IPS-20b (cell line): Measurements from ENCODE around the gene HDAC10.
A peak's percentile ranks its signal among the peaks of the same experiment; 100 is the strongest.
"Not testable (repeated sequence)": the region's sequence is repeated elsewhere in the genome, so short reads cannot be mapped to it uniquely, and the experiment has no call there.

ENCODE experiments used
- H3K27ac ChIP-seq: one replicate; pipeline ENCODE4 v1.5.1; 2013; ENCODE audit warnings: low read length
- H3K27me3 ChIP-seq: 2 replicates; pipeline ENCODE4 v1.6.1; 2013; ENCODE audit warnings: mild to moderate bottlenecking, low read length, inconsistent platforms; ENCODE audit not compliant: insufficient read depth
- H3K36me3 ChIP-seq: 2 replicates; pipeline ENCODE4 v1.6.1; 2013; ENCODE audit warnings: low read depth, mild to moderate bottlenecking, inconsistent platforms, low read length, moderate library complexity; ENCODE audit not compliant: insufficient read depth
- H3K4me1 ChIP-seq: 2 replicates; pipeline ENCODE4 v1.6.1; 2013; ENCODE audit warnings: mild to moderate bottlenecking, control low read depth, inconsistent platforms, low read length, moderate library complexity; ENCODE audit not compliant: insufficient read depth
- H3K4me3 ChIP-seq: 2 replicates; pipeline ENCODE4 v1.5.1; 2013; ENCODE audit warnings: mild to moderate bottlenecking, low read length, inconsistent platforms
- H3K9ac ChIP-seq: 2 replicates; pipeline ENCODE4 v1.6.1; 2013; ENCODE audit warnings: low read depth, mild to moderate bottlenecking, inconsistent platforms, low read length, moderate library complexity
- H3K9me3 ChIP-seq: 2 replicates; pipeline ENCODE4 v1.6.1; 2013; ENCODE audit warnings: mild to moderate bottlenecking, low read depth, low read length, inconsistent platforms; ENCODE audit not compliant: insufficient read depth

The HDAC10 gene

GRCh38 chr22:50274311-50274710 lies 23.2 kb upstream of the HDAC10 start:
- Histone ChIP-seq H3K4me1 (no peaks in the 10 kb centered on the region; the same call in 1 of the 2 replicates), H3K4me3 (no peak overlapping the region), H3K9ac (no peak overlapping the region)

GRCh38 chr22:50273781-50274180 lies 22.7 kb upstream of the HDAC10 start:
- not testable (repeated sequence) for H3K4me1 ChIP-seq, H3K27ac ChIP-seq

More at GRCh38 chr22:50274311-50274710, 23.2 kb upstream of the HDAC10 start:
- H3K27me3 ChIP-seq, result peaks cover 33% of the 10 kb centered on the region
- no peak overlapping the region for H3K27ac ChIP-seq
- H3K36me3 ChIP-seq, result peaks cover 38% of the 10 kb centered on the region
- H3K9me3 ChIP-seq, result peaks cover 9% of the 10 kb centered on the region

GRCh38 chr22:50273352-50273751 lies 22.3 kb upstream of the HDAC10 start:
- H3K9ac ChIP-seq, H3K9me3 ChIP-seq, H3K4me1 ChIP-seq, H3K27ac ChIP-seq, H3K4me3 ChIP-seq: not testable (repeated sequence)
- Histone ChIP-seq H3K27me3 (peaks cover 42% of the 10 kb centered on the region), H3K36me3 (peaks cover 30% of the 10 kb centered on the region)

More at GRCh38 chr22:50273781-50274180, 22.7 kb upstream of the HDAC10 start:
- not testable (repeated sequence) for H3K9ac ChIP-seq, H3K9me3 ChIP-seq, H3K4me3 ChIP-seq
- Histone ChIP-seq H3K36me3 (peaks cover 35% of the 10 kb centered on the region), H3K27me3 (peaks cover 38% of the 10 kb centered on the region)

- H3K4me3 ChIP-seq, result no peak overlapping the region
- no peak overlapping the region for H3K9ac ChIP-seq
- H3K9me3 ChIP-seq, result peaks cover 9% of the 10 kb centered on the region
- peaks cover 19% of the 10 kb centered on the region for H3K36me3 ChIP-seq
- no peaks in the 10 kb centered on the region; the same call in 1 of the 2 replicates for H3K4me1 ChIP-seq
- H3K27me3 ChIP-seq, result peaks cover 49% of the 10 kb centered on the region
- no peak overlapping the region for H3K27ac ChIP-seq
These were observed 21.2 kb upstream of the HDAC10 start for GRCh38 chr22:50272044-50272802.

GRCh38 chr22:50271519-50271970 lies 20.5 kb upstream of the HDAC10 start:
- no peak overlapping the region for H3K9ac ChIP-seq
- H3K36me3 ChIP-seq, result peaks cover 15% of the 10 kb centered on the region
- H3K4me1 ChIP-seq, result no peaks in the 10 kb centered on the region; the same call in 1 of the 2 replicates
- no peak overlapping the region for H3K27ac ChIP-seq
- peaks cover 54% of the 10 kb centered on the region for H3K27me3 ChIP-seq
- H3K4me3 ChIP-seq, result peak overlapping the region; percentile 43; the same call in 1 of the 2 replicates
- peaks cover 8% of the 10 kb centered on the region for H3K9me3 ChIP-seq

GRCh38 chr22:50270666-50271394 lies 19.8 kb upstream of the HDAC10 start:
- H3K9me3 ChIP-seq, result peaks cover under 1% of the 10 kb centered on the region; the same call in 1 of the 2 replicates

GRCh38 chr22:50269970-50270665 lies 19.1 kb upstream of the HDAC10 start, which contains the start of gene MAPK11:
MAPK11 (minus strand) TSS chr22:50270380; CDS start chr22:50270292, 88 bp downstream.
- Histone ChIP-seq H3K4me3 (peak within 1 kb of the TSS; percentile 43; the same call in 1 of the 2 replicates), H3K27me3 (peaks cover 58% of the 10 kb centered on the region), H3K4me1 (no peaks in the 10 kb centered on the region; the same call in 1 of the 2 replicates), H3K9me3 (no peaks in the 10 kb centered on the region), H3K36me3 (peaks cover 2% of the 10 kb centered on the region; the same call in 1 of the 2 replicates), H3K9ac (no peak within 1 kb of the TSS), H3K27ac (no peak within 1 kb of the TSS)

More at GRCh38 chr22:50270666-50271394, 19.8 kb upstream of the HDAC10 start:
- Histone ChIP-seq H3K4me3 (peak overlapping the region; percentile 43; the same call in 1 of the 2 replicates), H3K27ac (no peak overlapping the region), H3K36me3 (peaks cover 9% of the 10 kb centered on the region; the same call in 1 of the 2 replicates), H3K9ac (no peak overlapping the region), H3K27me3 (peaks cover 58% of the 10 kb centered on the region), H3K4me1 (no peaks in the 10 kb centered on the region; the same call in 1 of the 2 replicates)

- Histone ChIP-seq H3K27ac (no peak overlapping the region), H3K27me3 (peaks cover 60% of the 10 kb centered on the region), H3K9ac (no peak overlapping the region)
These were observed 18.5 kb upstream of the HDAC10 start for GRCh38 chr22:50269573-50269969.

GRCh38 chr22:50268655-50269113 lies 17.6 kb upstream of the HDAC10 start:
- H3K4me3 ChIP-seq, result no peak overlapping the region
- peaks cover 63% of the 10 kb centered on the region for H3K27me3 ChIP-seq
- no peaks in the 10 kb centered on the region; the same call in 1 of the 2 replicates for H3K4me1 ChIP-seq
- H3K9ac ChIP-seq, result no peak overlapping the region
- no peaks in the 10 kb centered on the region for H3K9me3 ChIP-seq
- H3K36me3 ChIP-seq, result no peaks in the 10 kb centered on the region
- no peak overlapping the region for H3K27ac ChIP-seq

More at GRCh38 chr22:50269573-50269969, 18.5 kb upstream of the HDAC10 start:
- H3K4me1 ChIP-seq, result no peaks in the 10 kb centered on the region; the same call in 1 of the 2 replicates
- no peaks in the 10 kb centered on the region for H3K36me3 ChIP-seq
- H3K4me3 ChIP-seq, result no peak overlapping the region; the same call in 1 of the 2 replicates
- H3K9me3 ChIP-seq, result no peaks in the 10 kb centered on the region

GRCh38 chr22:50267591-50268390 lies 16.7 kb upstream of the HDAC10 start:
- Histone ChIP-seq H3K9ac (no peak overlapping the region), H3K27ac (no peak overlapping the region), H3K27me3 (peaks cover 68% of the 10 kb centered on the region), H3K4me3 (no peak overlapping the region), H3K4me1 (no peaks in the 10 kb centered on the region; the same call in 1 of the 2 replicates), H3K9me3 (no peaks in the 10 kb centered on the region), H3K36me3 (no peaks in the 10 kb centered on the region)
